GM23248 (cell line): Measurements from ENCODE around the gene ARMH4.

Source experiments
- EZH2 ChIP-seq: fragments of 200-600 bp; sonication (generic); IDR thresholded peaks from 2 replicates; pipeline ENCODE4 v1.6.1; 2018; ENCODE audit warnings: antibody characterized with exemption, mild to moderate bottlenecking; ENCODE audit not compliant: insufficient read depth, poor library complexity, severe bottlenecking
- EZH2phosphoT487 ChIP-seq: fragments of 200-600 bp; sonication (generic); IDR thresholded peaks from 2 replicates; pipeline ENCODE4 v1.6.1; 2018; ENCODE audit warnings: antibody characterized with exemption, moderate library complexity, mild to moderate bottlenecking, low read depth; ENCODE audit not compliant: insufficient read depth

GRCh38 chr14:57957441-57957840 lies 194.6 kb downstream of the ARMH4 start:
- no peak for TF ChIP-seq EZH2
- TF ChIP-seq EZH2phosphoT487: no peak
